Retinal pigment epithelial cell (primary cell): ENCODE results near the gene SAMM50.

Experiments used
- DNase-seq: peaks from one replicate; pipeline ENCODE4 v3.0.0-alpha.2; 2010; ENCODE audit warnings: low read depth
- H3K4me3 ChIP-seq: 2 replicates; pipeline ENCODE4 v1.5.1; 2011; ENCODE audit warnings: mild to moderate bottlenecking, low read length, control low read depth, moderate library complexity
- TF ChIP-seq, protein P1 (sequence below): conservative IDR thresholded peaks from 2 replicates; pipeline ENCODE4 v1.5.1; 2011; ENCODE audit warnings: low read depth, low read length, control low read depth, inconsistent platforms

The SAMM50 gene

DNA sequence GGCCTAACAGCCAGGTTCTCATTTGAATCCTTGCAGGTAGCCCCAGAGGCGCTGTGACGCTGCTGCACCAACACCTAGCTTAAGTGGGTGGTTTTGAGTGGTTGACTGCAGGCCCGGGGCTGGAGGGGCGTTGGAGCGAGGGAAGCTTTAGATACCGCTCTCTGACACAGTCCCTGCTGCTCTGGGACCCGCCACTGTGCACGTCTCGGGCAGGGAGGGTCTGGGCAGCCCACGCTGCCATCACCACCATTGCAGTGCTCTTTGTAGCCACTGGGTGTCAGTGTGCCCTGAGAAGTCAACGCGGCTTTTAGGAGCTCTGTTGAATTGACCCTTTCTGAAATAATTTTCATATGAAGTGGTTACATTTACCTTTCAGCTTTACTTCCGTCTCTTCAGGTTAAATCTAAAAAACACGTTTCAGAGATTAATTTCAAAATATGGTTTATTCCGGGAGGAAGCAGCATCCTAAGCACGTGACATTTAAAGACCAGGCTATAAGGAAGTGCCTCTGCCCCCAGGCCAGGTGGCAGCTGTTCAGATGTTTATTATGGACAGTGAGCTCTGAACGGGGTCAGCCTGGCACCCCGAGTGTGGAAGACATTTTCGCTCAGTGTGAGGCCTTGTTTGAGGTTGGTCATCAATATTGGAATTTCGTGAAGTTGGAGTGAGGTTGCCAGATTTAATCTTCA, 38.0 kb downstream of the SAMM50 start:
- DNase-seq: no peak
- TF ChIP-seq, protein P1, sequence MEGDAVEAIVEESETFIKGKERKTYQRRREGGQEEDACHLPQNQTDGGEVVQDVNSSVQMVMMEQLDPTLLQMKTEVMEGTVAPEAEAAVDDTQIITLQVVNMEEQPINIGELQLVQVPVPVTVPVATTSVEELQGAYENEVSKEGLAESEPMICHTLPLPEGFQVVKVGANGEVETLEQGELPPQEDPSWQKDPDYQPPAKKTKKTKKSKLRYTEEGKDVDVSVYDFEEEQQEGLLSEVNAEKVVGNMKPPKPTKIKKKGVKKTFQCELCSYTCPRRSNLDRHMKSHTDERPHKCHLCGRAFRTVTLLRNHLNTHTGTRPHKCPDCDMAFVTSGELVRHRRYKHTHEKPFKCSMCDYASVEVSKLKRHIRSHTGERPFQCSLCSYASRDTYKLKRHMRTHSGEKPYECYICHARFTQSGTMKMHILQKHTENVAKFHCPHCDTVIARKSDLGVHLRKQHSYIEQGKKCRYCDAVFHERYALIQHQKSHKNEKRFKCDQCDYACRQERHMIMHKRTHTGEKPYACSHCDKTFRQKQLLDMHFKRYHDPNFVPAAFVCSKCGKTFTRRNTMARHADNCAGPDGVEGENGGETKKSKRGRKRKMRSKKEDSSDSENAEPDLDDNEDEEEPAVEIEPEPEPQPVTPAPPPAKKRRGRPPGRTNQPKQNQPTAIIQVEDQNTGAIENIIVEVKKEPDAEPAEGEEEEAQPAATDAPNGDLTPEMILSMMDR: peak; percentile 96

DNA sequence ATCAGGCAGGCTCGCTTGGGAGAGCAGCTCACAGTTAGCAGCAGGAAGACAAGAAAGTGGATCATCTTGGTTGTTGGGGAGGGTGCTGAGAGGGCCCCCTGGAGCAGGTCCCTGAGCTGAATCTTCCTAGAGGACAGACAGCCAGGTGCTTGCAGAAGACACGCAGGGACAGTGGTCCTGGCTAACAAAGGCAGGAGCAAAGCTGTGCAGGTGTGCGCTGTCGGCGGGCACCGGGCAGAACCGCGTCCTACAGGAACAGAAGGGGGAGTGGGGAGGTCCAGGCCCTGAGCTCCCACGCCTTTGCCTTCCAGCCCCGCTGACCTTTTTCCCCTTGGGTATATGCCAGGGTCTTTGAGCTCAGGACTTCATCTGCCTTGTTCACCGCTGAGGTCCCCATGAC, 38.8 kb downstream of the SAMM50 start:
- no peak for DNase-seq
- TF ChIP-seq, protein P1: no peak
- H3K4me3 ChIP-seq: no peak overlapping the region

More for the DNA sequence above, 38.0 kb downstream of the SAMM50 start:
- no peak overlapping the region for H3K4me3 ChIP-seq

DNA sequence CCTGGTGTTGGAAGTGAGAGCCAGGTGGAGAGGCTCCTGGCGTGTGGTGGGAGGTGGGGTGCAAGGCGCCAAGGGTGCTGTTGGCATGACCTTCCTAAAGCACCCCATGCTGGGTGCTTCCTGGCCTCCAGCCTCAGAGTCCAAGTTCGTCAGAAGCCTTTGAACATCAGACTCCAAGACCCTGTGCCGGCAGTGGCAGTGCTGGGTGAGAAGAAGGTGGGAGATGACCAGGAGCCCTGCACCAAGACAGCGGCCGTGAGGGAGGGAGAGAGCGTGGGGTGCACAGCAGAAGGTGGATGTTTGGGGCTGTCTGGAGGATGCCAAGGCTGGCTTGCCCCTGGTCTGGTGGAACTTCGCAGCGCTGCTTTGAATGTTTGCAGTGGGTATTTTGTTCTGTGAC, 39.2 kb downstream of the SAMM50 start:
- no peak overlapping the region for H3K4me3 ChIP-seq
- TF ChIP-seq, protein P1: no peak
- no peak for DNase-seq

GRCh38 chr22:43995057-43995685, 39.9 kb downstream of the SAMM50 start:
- TF ChIP-seq, protein P1: no peak
- no peak overlapping the region for H3K4me3 ChIP-seq
- DNase-seq: no peak

DNA sequence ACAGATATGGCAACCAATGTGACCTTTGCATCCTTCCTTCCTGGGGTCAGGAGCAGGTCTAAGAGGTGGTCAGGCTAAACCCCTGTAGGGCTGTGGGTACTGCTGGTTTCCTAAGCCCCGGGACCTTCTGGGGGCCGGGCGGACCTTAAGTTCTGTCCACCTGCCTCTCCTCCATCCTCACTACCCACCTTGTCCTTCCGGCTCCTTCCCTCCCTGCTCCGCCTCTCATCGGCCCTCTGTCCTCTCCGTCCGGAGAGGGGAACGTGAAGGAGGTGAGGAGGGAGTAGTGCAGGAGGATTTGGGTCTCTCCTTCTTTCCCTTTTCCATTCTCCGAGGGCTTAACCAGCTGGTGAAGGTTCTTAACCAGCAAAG, 40.5 kb downstream of the SAMM50 start:
- DNase-seq: no peak
- TF ChIP-seq, protein P1: no peak
- H3K4me3 ChIP-seq: no peak overlapping the region

DNA sequence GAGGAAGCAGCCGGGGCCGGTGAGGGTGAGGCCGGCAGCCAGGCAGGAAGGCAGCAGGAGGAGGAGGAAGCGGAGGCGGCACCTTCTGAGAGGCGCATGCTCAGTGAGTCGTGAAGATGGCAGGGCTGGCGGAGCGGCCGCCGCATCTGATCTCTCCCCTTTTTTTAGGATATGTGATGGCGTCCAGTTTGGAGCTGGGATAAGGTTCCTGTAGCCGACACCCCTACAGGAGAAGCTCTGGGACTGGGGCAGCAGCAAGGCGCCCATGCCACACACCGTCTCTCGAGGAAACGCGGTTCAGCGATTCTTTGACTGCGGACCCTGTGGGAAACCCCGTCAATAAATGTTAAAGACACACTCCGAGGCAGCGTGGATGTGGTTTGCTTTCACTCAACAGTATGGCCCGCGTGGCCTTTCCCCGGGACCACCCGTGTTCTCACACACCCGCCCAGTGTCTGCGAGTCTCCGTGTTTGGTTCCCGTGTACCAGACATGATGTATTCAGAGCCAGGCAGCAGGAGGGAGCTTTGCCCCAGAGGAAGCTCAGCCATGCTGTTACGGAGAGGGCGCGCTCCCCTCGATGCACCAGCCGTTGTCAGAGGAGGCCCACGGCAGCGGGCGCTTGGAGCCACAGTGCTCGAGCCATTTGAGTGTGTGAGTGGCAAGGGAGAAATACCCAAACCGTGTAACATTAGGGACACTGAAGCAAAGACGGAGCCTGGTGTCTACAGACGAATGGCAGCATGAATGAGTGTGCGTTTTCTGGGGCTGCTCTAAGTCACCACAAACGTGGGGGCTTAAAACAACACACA, 41.1 kb downstream of the SAMM50 start:
- no peak for DNase-seq
- H3K4me3 ChIP-seq: no peak overlapping the region
- TF ChIP-seq, protein P1: no peak
